Calu3 (cell line): Measurements from ENCODE around the gene NGEF. TPM values are rescaled to one million over a fixed set of nuclear protein-coding genes. Genes with fewer than 3 reads are reported as not detected.

ENCODE experiments used
- BruUV-seq: library from RNA; stranded (reverse); fragments of 400-500 nt; replicated peaks from 2 replicates; lab custom pipeline; 2021; lab: Mats Ljungman, UMichigan
- CTCF ChIA-PET: fragments of 300-600 bp; sonication (Branson Sonifier 250); formaldehyde crosslinking; loops from one replicate; lab custom pipeline; 2022; ENCODE audit warnings: antibody characterized with exemption; lab: Charles Lee
- DNase-seq: peaks from one replicate; pipeline ENCODE4 v3.0.0; 2022
- H3K27ac Mint-ChIP-seq: one replicate; pipeline ENCODE4 v1.8.0; 2022; ENCODE audit warnings: mixed read lengths; ENCODE audit not compliant: unreplicated experiment
- H3K27me3 Mint-ChIP-seq: one replicate; pipeline ENCODE4 v1.8.0; 2022; ENCODE audit warnings: mixed read lengths; ENCODE audit not compliant: unreplicated experiment
- H3K36me3 Mint-ChIP-seq: one replicate; pipeline ENCODE4 v1.8.0; 2022; ENCODE audit warnings: mild to moderate bottlenecking, moderate library complexity, mixed read lengths; ENCODE audit not compliant: insufficient read depth, unreplicated experiment
- H3K4me1 Mint-ChIP-seq: one replicate; pipeline ENCODE4 v1.8.0; 2022; ENCODE audit warnings: mild to moderate bottlenecking, low read depth, mixed read lengths; ENCODE audit not compliant: unreplicated experiment
- H3K4me3 Mint-ChIP-seq: one replicate; pipeline ENCODE4 v1.8.0; 2022; ENCODE audit warnings: mild to moderate bottlenecking, low read depth, moderate library complexity, mixed read lengths; ENCODE audit not compliant: unreplicated experiment
- H3K9me3 Mint-ChIP-seq: one replicate; pipeline ENCODE4 v1.8.0; 2022; ENCODE audit warnings: low read depth, mixed read lengths; ENCODE audit not compliant: unreplicated experiment
- intact Hi-C: fragments of 100-400 bp; cut with micrococcal nuclease; formaldehyde crosslinking; loops from one replicate; pipeline ENCODE4 v1.10.0; 2022; ENCODE audit not compliant: unreplicated experiment
- total RNA-seq: library from RNA; stranded (reverse); gene quantifications from 2 replicates; pipeline ENCODE4 v1.2.3, GENCODE V29; 2022
- TF ChIP-seq, protein P1 (sequence below): fragments of 200-600 bp; IDR thresholded peaks from one replicate; pipeline ENCODE4 v1.8.0; 2022; ENCODE audit warnings: antibody characterized with exemption; ENCODE audit not compliant: unreplicated experiment

NGEF gene
- total RNA-seq, 1 experiment from 2014 or later: 1.7 TPM

DNA sequence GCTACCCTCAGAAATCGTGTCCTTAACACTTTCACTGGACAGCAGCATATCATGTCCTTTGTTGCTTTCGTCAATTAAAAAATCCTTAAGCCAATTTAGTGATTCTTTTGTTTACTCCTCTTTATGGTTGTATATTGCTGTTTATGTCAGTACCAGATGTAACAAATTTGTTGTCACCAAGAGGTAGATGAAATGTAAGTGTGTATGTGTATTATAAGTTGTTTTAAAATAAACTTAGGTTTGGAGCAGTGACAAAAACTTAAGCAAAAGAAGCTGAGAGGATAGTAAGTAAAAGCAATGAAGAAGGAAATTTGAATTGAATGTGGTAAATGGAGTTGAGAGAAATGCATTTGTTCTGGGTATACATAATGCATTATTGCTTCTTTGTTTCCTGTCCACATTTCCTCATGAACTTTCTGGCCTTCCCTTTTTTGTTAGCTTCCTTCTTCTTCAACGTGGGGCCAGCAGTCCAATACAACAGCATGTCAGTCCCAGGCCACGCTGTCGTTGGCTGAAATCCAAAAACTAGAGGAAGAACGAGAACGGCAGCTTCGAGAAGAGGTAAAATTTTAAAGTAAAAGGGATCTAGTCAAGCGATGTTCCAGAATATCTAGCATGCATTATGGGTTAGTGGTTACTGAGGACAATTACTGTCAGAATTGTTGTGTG lies 173.5 kb downstream of the NGEF start:
- intact Hi-C loops: no loop called here
- TF ChIP-seq, protein P1, sequence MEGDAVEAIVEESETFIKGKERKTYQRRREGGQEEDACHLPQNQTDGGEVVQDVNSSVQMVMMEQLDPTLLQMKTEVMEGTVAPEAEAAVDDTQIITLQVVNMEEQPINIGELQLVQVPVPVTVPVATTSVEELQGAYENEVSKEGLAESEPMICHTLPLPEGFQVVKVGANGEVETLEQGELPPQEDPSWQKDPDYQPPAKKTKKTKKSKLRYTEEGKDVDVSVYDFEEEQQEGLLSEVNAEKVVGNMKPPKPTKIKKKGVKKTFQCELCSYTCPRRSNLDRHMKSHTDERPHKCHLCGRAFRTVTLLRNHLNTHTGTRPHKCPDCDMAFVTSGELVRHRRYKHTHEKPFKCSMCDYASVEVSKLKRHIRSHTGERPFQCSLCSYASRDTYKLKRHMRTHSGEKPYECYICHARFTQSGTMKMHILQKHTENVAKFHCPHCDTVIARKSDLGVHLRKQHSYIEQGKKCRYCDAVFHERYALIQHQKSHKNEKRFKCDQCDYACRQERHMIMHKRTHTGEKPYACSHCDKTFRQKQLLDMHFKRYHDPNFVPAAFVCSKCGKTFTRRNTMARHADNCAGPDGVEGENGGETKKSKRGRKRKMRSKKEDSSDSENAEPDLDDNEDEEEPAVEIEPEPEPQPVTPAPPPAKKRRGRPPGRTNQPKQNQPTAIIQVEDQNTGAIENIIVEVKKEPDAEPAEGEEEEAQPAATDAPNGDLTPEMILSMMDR: no peak
- H3K4me1 Mint-ChIP-seq: peaks cover 42% of the 10 kb centered on the region
- BruUV-seq: no TSS peak
- peaks cover 41% of the 10 kb centered on the region for H3K36me3 Mint-ChIP-seq
- H3K27me3 Mint-ChIP-seq: no peaks in the 10 kb centered on the region
- DNase-seq: peak; percentile 23
- H3K27ac Mint-ChIP-seq: peak overlapping the region; percentile 66
- H3K9me3 Mint-ChIP-seq: no peaks in the 10 kb centered on the region
- H3K4me3 Mint-ChIP-seq: no peak overlapping the region
- CTCF ChIA-PET: interaction anchor here (1.1 kb wide), 1 partner anchor 21 kb away, joined by 3 read pairs; no protein-coding TSS in a partner anchor

DNA sequence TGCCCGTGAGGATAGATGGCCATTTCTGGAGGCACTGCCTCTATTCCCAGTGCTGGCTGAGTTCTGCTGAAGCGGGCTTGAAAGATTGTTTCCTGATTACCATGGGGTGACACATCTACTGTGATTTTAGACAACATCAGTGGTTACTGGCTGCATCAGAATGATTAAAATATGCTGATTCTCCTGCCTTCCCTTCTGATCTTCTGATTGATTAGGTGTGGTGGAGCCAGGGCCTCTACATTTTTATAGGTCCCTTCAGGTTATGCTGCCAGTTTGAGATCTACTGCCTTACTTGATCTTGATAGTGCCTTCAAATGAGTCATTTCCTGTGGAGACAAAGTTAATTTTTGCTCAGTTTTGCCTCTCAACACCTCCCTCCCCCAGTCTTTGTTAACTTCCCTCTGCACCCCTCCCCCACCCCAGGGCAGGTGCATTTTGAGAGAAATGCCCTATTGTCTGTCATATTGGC lies 174.6 kb downstream of the NGEF start:
- H3K36me3 Mint-ChIP-seq: peaks cover 46% of the 10 kb centered on the region
- H3K4me1 Mint-ChIP-seq: peaks cover 42% of the 10 kb centered on the region
- intact Hi-C loops: no loop called here
- peak overlapping the region; percentile 66 for H3K27ac Mint-ChIP-seq
- BruUV-seq: no TSS peak
- TF ChIP-seq, protein P1: no peak
- peak overlapping the region; percentile 30 for H3K4me3 Mint-ChIP-seq
- peak; percentile 63 for DNase-seq
- CTCF ChIA-PET: interaction anchor here (0.9 kb wide), 1 partner anchor 220 kb away, joined by 3 read pairs; no protein-coding TSS in a partner anchor
- H3K27me3 Mint-ChIP-seq: no peaks in the 10 kb centered on the region
- H3K9me3 Mint-ChIP-seq: no peaks in the 10 kb centered on the region

DNA sequence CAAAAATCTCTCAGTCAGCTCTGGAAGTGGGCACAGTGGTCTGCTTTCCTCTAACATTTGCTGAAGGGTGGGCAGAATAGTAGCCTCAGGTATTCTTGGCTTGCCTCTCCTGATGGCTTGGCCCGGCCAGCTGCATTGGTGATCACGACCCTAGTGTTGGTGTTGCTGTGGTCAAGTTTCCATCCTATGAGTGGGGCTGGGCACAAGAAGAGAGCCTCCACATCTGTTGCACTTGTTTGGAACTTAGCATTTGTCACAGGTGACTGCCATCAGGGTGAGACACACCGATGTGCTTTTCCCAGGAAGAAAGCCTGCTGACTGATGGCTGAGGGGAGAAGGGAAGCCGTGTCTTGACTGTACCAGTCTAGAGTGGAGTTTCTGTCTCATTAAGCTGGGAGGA lies 176.1 kb downstream of the NGEF start:
- H3K27ac Mint-ChIP-seq: no peak overlapping the region
- BruUV-seq: no TSS peak

DNA sequence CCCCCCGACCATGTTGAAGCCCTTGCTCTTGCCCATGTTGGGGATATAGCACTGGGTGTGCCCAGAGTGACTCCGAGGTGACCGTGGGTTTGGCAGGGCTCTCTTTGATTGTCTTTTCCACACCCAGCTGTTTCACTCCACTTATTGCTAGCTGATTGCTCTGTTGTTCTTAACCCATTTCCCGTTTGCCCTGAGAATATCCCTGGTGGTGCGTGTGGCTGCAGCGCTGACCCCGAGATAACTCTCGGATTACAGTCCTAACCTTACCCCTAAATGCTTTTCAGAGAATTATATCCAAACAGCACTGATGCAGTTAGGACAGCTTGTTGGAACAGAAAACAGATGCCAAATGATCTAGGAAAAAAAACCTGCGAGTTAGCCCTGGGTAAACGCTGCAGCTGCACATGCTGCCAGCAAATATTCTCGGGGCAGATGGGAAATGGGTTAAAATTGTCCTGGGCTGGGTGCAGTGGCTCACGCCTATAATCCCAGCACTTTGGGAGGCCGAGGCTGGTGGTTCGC lies 177.3 kb downstream of the NGEF start:
- intact Hi-C loops: no loop called here
- Mint-ChIP-seq H3K27ac (no peak overlapping the region), H3K27me3 (no peaks in the 10 kb centered on the region), H3K4me1 (peaks cover 42% of the 10 kb centered on the region), H3K9me3 (no peaks in the 10 kb centered on the region), H3K4me3 (no peak overlapping the region), H3K36me3 (peaks cover 36% of the 10 kb centered on the region)
- TF ChIP-seq, protein P1: no peak
- CTCF ChIA-PET: no interaction called here
- no TSS peak for BruUV-seq
- DNase-seq: no peak

More for the DNA sequence above, 176.1 kb downstream of the NGEF start:
- TF ChIP-seq, protein P1: no peak
- Mint-ChIP-seq H3K27me3 (no peaks in the 10 kb centered on the region), H3K9me3 (no peaks in the 10 kb centered on the region), H3K36me3 (peaks cover 46% of the 10 kb centered on the region), H3K4me1 (peaks cover 42% of the 10 kb centered on the region), H3K4me3 (no peak overlapping the region)
- intact Hi-C loops: no loop called here
- DNase-seq: no peak
- CTCF ChIA-PET: interaction anchor here (0.7 to 1.2 kb wide), 2 partner anchors 13 to 354 kb away, joined by 3 to 4 read pairs; no protein-coding TSS in a partner anchor
